MM.1S (cell line): ENCODE data around the gene ADGRL3.
"Not testable (repeated sequence)": the region's sequence is repeated elsewhere in the genome, so short reads cannot be mapped to it uniquely, and the experiment has no call there.

Source experiments
- DNase-seq: peaks from one replicate; pipeline ENCODE4 v3.0.0-alpha.2; 2015
- H2AFZ ChIP-seq: fragments of 300-600 bp; sonication (generic); 2 replicates; pipeline ENCODE4 v1.6.0; 2016; ENCODE audit warnings: antibody characterized with exemption, low read length
- H3F3A ChIP-seq: fragments of 300-600 bp; sonication (generic); 2 replicates; pipeline ENCODE4 v1.6.1; 2016; ENCODE audit warnings: mild to moderate bottlenecking, antibody characterized with exemption, low read length, moderate library complexity, mixed read lengths; ENCODE audit not compliant: insufficient read depth
- H3K27ac ChIP-seq: fragments of 300-600 bp; sonication (generic); 2 replicates; pipeline ENCODE4 v1.5.1; 2016; ENCODE audit warnings: mild to moderate bottlenecking, low read length
- H3K27me3 ChIP-seq: fragments of 300-600 bp; sonication (generic); replicated peaks from 2 replicates; pipeline ENCODE4 v1.6.0; 2016; ENCODE audit warnings: low read length; ENCODE audit not compliant: insufficient read depth
- H3K36me3 ChIP-seq: fragments of 300-600 bp; sonication (generic); replicated peaks from 2 replicates; pipeline ENCODE4 v1.6.1; 2016; ENCODE audit warnings: mild to moderate bottlenecking, low read length, mixed read lengths; ENCODE audit not compliant: insufficient read depth
- H3K4me1 ChIP-seq: fragments of 300-600 bp; sonication (generic); 2 replicates; pipeline ENCODE4 v1.6.1; 2016; ENCODE audit warnings: low read length, mixed read lengths
- H3K4me2 ChIP-seq: fragments of 300-600 bp; sonication (generic); 2 replicates; pipeline ENCODE4 v1.6.0; 2016; ENCODE audit warnings: low read depth, low read length
- H3K4me3 ChIP-seq: fragments of 300-600 bp; sonication (generic); 2 replicates; pipeline ENCODE4 v1.5.1; 2016; ENCODE audit warnings: low read length, mixed read lengths
- H3K79me2 ChIP-seq: fragments of 300-600 bp; sonication (generic); 2 replicates; pipeline ENCODE4 v1.6.1; 2016; ENCODE audit warnings: mixed run types, low read length, mixed read lengths
- H3K9ac ChIP-seq: fragments of 300-600 bp; sonication (generic); 2 replicates; pipeline ENCODE4 v1.6.1; 2016; ENCODE audit warnings: low read length, mixed read lengths
- H3K9me2 ChIP-seq: fragments of 300-600 bp; sonication (generic); replicated peaks from 2 replicates; pipeline ENCODE4 v1.6.1; 2016; ENCODE audit warnings: mild to moderate bottlenecking, low read length, mixed read lengths; ENCODE audit not compliant: insufficient read depth
- H3K9me3 ChIP-seq: fragments of 300-600 bp; sonication (generic); replicated peaks from 2 replicates; pipeline ENCODE4 v1.6.1; 2016; ENCODE audit warnings: mild to moderate bottlenecking, low read length, mixed read lengths; ENCODE audit not compliant: insufficient read depth
- H4K20me1 ChIP-seq: fragments of 300-600 bp; sonication (generic); 2 replicates; pipeline ENCODE4 v1.6.1; 2016; ENCODE audit warnings: mild to moderate bottlenecking, low read length, moderate library complexity, mixed read lengths; ENCODE audit not compliant: insufficient read depth
- CTCF ChIP-seq: fragments of 300-600 bp; sonication (generic); IDR thresholded peaks from 2 replicates; pipeline ENCODE4 v1.5.1; 2016; ENCODE audit warnings: antibody characterized with exemption, low read length, mixed read lengths
- EZH2 ChIP-seq: fragments of 300-600 bp; sonication (generic); optimal IDR thresholded peaks from 2 replicates; pipeline ENCODE3; 2017; ENCODE audit warnings: low read depth, mild to moderate bottlenecking, antibody characterized with exemption, low read length, mixed read lengths
- EZH2phosphoT487 ChIP-seq: fragments of 300-600 bp; sonication (generic); IDR thresholded peaks from 2 replicates; pipeline ENCODE4 v1.6.1; 2018; ENCODE audit warnings: antibody characterized with exemption, low read length

The ADGRL3 gene

DNA sequence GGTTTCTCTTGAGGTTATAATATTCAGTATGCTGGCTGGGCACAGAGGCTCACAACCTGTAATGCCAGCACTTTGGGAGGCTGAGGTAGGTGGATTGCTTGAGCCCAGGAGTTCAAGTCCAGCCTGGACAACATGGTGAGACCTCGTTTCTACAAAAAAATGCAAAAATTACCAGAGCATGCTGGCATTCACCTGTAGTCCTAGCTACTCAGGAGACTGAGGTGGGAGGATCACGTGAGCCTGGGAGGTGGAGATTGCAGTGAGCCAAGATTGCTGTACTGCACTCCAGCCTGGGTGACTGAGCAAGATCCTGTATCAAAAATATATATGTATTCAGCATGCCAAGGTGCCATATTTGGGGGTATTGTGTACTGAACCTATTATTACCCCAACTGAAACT lies 552.5 kb downstream of the ADGRL3 start:
- H3K9me3 ChIP-seq = no peaks in the 10 kb centered on the region

GRCh38 chr4:61753739-61754138 lies 553.6 kb downstream of the ADGRL3 start:
- Histone ChIP-seq H3K36me3 (no peaks in the 10 kb centered on the region), H3K27ac (no peak overlapping the region), H3K9me3 (no peaks in the 10 kb centered on the region), H3F3A (no peaks in the 10 kb centered on the region), H3K4me3 (no peak overlapping the region), H3K27me3 (no peaks in the 10 kb centered on the region), H2AFZ (no peak overlapping the region), H3K4me1 (no peaks in the 10 kb centered on the region), H3K9me2 (no peaks in the 10 kb centered on the region), H3K79me2 (no peaks in the 10 kb centered on the region), H3K4me2 (no peak overlapping the region), H3K9ac (no peak overlapping the region), H4K20me1 (no peaks in the 10 kb centered on the region)
- DNase-seq = no peak
- no peak for TF ChIP-seq EZH2
- no peak for TF ChIP-seq EZH2phosphoT487
- TF ChIP-seq CTCF = no peak

More for the DNA sequence above, 552.5 kb downstream of the ADGRL3 start:
- no peaks in the 10 kb centered on the region for H3K36me3 ChIP-seq
- no peak overlapping the region for H2AFZ ChIP-seq
- no peaks in the 10 kb centered on the region for H3K9me2 ChIP-seq
- no peaks in the 10 kb centered on the region for H3K4me1 ChIP-seq
- DNase-seq = no peak
- no peaks in the 10 kb centered on the region for H3F3A ChIP-seq
- H3K9ac ChIP-seq = no peak overlapping the region
- H3K27me3 ChIP-seq = no peaks in the 10 kb centered on the region
- TF ChIP-seq EZH2 = no peak
- no peak for TF ChIP-seq EZH2phosphoT487
- no peak for TF ChIP-seq CTCF
- no peak overlapping the region for H3K27ac ChIP-seq
- H3K4me3 ChIP-seq = no peak overlapping the region
- no peaks in the 10 kb centered on the region for H3K79me2 ChIP-seq
- no peaks in the 10 kb centered on the region for H4K20me1 ChIP-seq
- no peak overlapping the region for H3K4me2 ChIP-seq

- not testable (repeated sequence) for DNase-seq, H3F3A ChIP-seq, H3K9me2 ChIP-seq
These were observed 556.8 kb downstream of the ADGRL3 start for GRCh38 chr4:61756937-61757336.

DNA sequence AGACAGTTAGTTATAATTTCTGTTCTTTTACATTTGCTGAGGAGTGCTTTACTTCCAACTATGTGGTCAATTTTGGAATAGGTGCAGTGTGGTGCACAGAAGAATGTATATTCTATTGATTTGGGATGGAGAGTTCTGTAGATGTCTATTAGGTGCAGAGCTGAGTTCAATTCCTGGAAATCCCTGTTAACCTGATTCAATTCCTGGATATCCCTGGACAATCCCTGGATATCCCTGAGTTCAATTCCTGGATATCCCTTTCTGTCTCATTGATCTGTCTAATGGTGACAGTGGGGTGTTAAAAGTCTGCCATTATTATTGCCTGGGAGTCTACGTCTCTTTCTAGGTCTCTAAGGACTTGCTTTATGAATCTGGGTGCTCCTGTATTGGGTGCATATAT lies 557.9 kb downstream of the ADGRL3 start:
- not testable (repeated sequence) for H2AFZ ChIP-seq, H3F3A ChIP-seq, H3K9me2 ChIP-seq, H3K4me3 ChIP-seq, H3K27ac ChIP-seq, H3K27me3 ChIP-seq, H3K4me2 ChIP-seq, H3K79me2 ChIP-seq, H3K9me3 ChIP-seq, H3K4me1 ChIP-seq, H3K36me3 ChIP-seq, H3K9ac ChIP-seq, DNase-seq, H4K20me1 ChIP-seq

More at GRCh38 chr4:61756937-61757336, 556.8 kb downstream of the ADGRL3 start:
- not testable (repeated sequence) for H3K27me3 ChIP-seq, H3K4me3 ChIP-seq, H3K9me3 ChIP-seq, H3K4me2 ChIP-seq, H4K20me1 ChIP-seq, H3K79me2 ChIP-seq, H2AFZ ChIP-seq, H3K27ac ChIP-seq, H3K4me1 ChIP-seq, H3K36me3 ChIP-seq, H3K9ac ChIP-seq

DNA sequence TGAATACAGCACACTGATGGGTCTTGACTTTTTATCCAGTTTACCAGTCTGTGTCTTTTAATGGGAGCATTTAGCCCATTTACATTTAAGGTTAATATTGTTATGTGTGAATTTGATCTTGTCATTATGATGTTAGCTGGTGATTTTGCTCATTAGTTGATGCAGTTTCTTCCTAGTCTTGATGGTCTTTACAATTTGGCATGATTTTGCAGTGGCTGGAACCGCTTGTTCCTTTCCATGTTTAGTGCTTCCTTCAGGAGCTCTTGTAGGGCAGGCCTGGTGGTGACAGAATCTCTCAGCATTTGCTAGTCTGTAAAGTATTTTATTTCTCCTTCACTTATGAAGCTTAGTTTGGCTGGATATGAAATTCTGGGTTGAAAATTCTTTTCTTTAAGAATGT lies 558.5 kb downstream of the ADGRL3 start:
- not testable (repeated sequence) for H3F3A ChIP-seq, DNase-seq, H3K27ac ChIP-seq, H3K79me2 ChIP-seq, H3K9ac ChIP-seq, H3K4me2 ChIP-seq, H3K4me3 ChIP-seq, H3K9me2 ChIP-seq, H2AFZ ChIP-seq, H4K20me1 ChIP-seq, H3K9me3 ChIP-seq, H3K4me1 ChIP-seq, H3K36me3 ChIP-seq, H3K27me3 ChIP-seq

- not testable (repeated sequence) for H3K9ac ChIP-seq, H3F3A ChIP-seq, H4K20me1 ChIP-seq, H3K27me3 ChIP-seq, H3K27ac ChIP-seq, H3K79me2 ChIP-seq, H3K4me2 ChIP-seq, H3K4me1 ChIP-seq, H3K9me2 ChIP-seq, H3K36me3 ChIP-seq, H2AFZ ChIP-seq, H3K4me3 ChIP-seq, H3K9me3 ChIP-seq, DNase-seq
These were observed 559.1 kb downstream of the ADGRL3 start for GRCh38 chr4:61759245-61759644.

DNA sequence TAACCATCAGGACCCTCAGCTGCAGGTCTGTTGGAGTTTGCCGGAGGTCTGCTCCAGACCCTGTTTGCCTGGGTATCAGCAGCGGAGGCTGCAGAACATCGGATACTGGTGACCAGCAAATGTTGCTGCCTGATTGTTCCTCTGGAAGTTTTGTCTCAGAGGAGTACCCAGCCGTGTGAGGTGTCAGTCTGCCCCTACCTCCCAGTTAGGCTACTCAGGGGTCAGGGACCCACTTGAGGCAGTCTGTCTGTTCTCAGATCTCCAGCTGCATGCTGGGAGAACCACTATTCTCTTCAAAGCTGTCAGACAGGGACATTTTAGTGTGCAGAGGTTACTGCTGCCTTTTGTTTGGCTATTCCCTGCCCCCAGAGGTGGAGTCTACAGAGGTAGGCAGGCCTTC lies 559.8 kb downstream of the ADGRL3 start:
- H3K27ac ChIP-seq, H3K4me1 ChIP-seq, H3K9me2 ChIP-seq, H3K36me3 ChIP-seq, DNase-seq, H3K79me2 ChIP-seq, H3K9me3 ChIP-seq, H2AFZ ChIP-seq, H3F3A ChIP-seq, H3K9ac ChIP-seq, H3K4me2 ChIP-seq, H3K27me3 ChIP-seq, H4K20me1 ChIP-seq, H3K4me3 ChIP-seq: not testable (repeated sequence)
